T47D (cell line): ENCODE data around the gene RNASEH2C.
"Not testable (repeated sequence)": the region's sequence is repeated elsewhere in the genome, so short reads cannot be mapped to it uniquely, and the experiment has no call there.

ENCODE experiments used
- DNase-seq, 2 experiments: peaks; one replicate each; pipeline versions ENCODE4 v3.0.0 to v3.0.0-alpha.2; 2011 to 2012; ENCODE audit warnings: low read depth in 1 of 2, low spot score in 1 of 2
- JUND ChIP-seq: IDR thresholded peaks from 2 replicates; pipeline ENCODE4 v1.6.1; 2012; ENCODE audit warnings: low read depth
- in situ Hi-C: cut with HindIII; loops from 2 replicates; pipeline ENCODE4 v1.10.0; 2016; ENCODE audit warnings: low sequenced_read_pairs, low pct_unique_long_range_greater_than_20kb

Gene RNASEH2C

DNA sequence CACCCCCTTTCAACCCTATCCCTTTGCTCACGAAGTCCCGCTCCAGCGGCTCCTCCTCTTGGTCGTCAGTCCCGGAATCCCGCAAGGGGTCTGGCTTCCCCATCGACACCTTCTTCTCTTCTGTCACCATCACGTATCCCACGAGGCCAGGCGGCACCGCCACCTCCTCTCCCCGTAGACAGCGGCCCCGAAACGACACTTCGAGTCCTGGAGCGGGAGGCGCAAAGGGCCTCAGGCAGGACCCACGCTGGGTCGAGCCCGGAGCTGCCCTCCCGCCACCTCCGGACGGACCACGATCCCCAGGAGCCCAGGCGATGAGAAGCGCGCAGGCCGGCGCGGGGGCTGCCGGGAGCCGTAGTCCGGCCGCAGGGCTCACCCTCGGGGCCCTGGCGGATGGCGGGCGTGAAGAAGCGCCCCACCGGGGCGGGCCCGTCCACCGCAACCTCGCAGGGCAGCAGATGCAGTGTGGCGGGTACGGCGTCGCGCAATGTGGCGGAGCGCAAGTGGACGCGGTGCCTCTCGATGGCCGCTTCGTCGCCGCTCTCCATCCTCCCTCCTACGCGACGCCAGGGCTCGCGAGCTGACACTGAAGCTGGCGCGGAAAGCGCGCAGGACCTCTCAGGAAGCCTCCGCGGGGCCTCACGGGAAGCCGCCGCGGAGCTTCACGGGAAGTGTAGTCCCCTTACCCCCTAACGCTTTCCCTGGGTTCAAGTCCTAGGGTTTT lies at the start of gene RNASEH2C:
TSS of gene RNASEH2C (minus strand) at position 588 of the 724 bp plus-strand sequence. CDS start at position 548, 40 bp downstream.
- in situ Hi-C loops = no loop called here
- DNase-seq = peak; percentile 93 to 95
- TF ChIP-seq JUND = no peak

GRCh38 chr11:65767806-65768205 lies 47.2 kb upstream of the RNASEH2C start:
- DNase-seq = not testable (repeated sequence)

DNA sequence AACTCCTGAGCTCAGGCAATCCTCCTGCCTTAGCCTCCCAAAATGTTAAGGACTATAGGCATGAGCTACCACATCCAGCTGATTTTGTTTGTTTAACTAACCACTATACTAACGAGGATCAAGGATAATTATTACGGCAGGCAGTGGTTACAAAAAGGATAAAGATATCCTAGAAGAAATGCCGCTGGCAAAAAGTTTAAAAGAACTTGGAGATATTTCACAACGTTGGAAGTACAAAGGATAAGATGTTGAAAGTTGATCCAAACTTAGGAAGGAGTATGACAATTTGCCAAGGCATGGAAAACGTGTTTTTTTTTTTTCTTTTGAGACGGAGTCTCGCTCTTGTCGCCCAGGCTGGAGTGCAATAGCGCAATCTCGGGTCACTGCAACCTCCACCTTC lies 46.8 kb upstream of the RNASEH2C start:
- in situ Hi-C loops = no loop called here
- TF ChIP-seq JUND = no peak
- DNase-seq = no peak

More at GRCh38 chr11:65767806-65768205, 47.2 kb upstream of the RNASEH2C start:
- in situ Hi-C loops = not testable (repeated sequence)

DNA sequence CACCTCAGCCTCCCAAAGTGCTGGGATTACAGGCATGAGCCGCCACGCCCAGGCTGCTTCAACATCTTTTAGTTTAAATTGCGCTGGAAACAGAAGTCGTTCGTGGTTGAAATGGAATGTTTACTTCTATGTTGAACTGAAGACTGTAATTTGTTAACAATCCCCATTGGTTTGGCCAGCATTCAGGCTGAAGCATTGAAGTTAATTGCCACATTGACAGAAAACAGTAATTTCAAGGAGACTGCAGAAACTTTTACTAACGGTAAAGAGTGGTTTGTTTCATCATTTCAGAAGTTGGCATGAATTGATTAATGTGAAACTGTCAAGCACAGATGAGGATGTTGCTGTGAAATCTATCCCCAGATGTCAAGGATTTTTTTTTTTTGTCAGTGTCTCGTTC lies 45.9 kb upstream of the RNASEH2C start:
- TF ChIP-seq JUND = no peak
- peak in 1 of 2 experiments; percentile 52 for DNase-seq
- in situ Hi-C loops = no loop called here

DNA sequence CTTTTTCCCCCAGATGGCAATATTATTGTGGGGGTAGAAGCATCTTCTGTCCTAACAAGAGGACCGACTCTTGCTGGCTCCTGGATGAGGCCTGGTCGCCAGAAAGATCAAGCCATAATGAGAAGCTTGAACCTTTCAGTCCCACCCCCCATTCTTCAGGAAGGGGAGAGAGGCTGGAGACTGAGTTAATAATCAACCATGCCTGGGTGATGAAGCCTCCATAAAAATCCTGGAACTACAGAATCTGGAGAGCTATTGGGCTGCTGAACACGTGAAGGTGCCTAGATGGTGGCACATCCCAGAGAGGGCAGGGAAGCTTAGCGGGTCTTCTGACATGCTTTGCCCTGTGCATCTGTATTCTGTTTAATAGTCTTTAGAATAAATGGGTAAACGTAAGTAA lies 43.8 kb upstream of the RNASEH2C start:
- in situ Hi-C loops = no loop called here
- TF ChIP-seq JUND = no peak
- DNase-seq = no peak

GRCh38 chr11:65762816-65763215 lies 42.2 kb upstream of the RNASEH2C start:
- DNase-seq, in situ Hi-C loops: not testable (repeated sequence)

GRCh38 chr11:65762169-65762568 lies 41.6 kb upstream of the RNASEH2C start:
- in situ Hi-C loops, DNase-seq: not testable (repeated sequence)

- in situ Hi-C loops = no loop called here
- DNase-seq = no peak
- TF ChIP-seq JUND = no peak
These were observed 24.5 kb upstream of the RNASEH2C start for GRCh38 chr11:65745049-65745448.

GRCh38 chr11:65744699-65745042 lies 24.1 kb upstream of the RNASEH2C start:
- DNase-seq = no peak
- no peak for TF ChIP-seq JUND
- in situ Hi-C loops = no loop called here

GRCh38 chr11:65744026-65744698 lies 23.6 kb upstream of the RNASEH2C start:
- in situ Hi-C loops = no loop called here
- DNase-seq = peak; percentile 79 to 92
- no peak for TF ChIP-seq JUND

- in situ Hi-C loops = no loop called here
- no peak for DNase-seq
- no peak for TF ChIP-seq JUND
These were observed 23.1 kb upstream of the RNASEH2C start for GRCh38 chr11:65743681-65744025.

GRCh38 chr11:65742353-65742752 lies 21.8 kb upstream of the RNASEH2C start:
- DNase-seq = no peak
- in situ Hi-C loops = no loop called here
- no peak for TF ChIP-seq JUND

DNA sequence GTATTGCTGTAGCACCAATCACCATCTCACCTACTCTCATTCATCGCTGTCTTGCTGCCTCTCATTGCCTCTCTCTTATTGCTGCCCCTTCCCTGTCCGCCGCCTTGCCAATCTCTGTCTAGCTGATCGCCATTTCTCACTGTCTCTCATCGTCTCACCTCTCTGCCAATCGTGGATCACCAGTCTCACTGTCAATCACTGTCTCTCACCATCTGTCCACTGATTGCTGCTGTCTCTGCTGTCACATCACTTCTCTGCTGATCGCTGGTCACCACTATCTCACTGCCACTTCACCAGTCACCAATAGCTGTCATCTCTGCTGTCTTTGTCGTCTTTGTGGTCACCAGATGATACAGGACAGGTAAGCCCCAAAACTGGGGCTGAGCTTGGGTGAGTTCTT lies 20.6 kb upstream of the RNASEH2C start:
- no peak for DNase-seq
- TF ChIP-seq JUND = no peak
- in situ Hi-C loops = no loop called here

GRCh38 chr11:65739022-65739421 lies 18.4 kb upstream of the RNASEH2C start:
- in situ Hi-C loops = no loop called here
- TF ChIP-seq JUND = no peak
- DNase-seq = no peak
